Stimulated activated CD8-positive, alpha-beta memory T cell treated with anti-CD3 and anti-CD28 coated beads, Interleukin-7, amount 100 ng/mL, for 4 hours (primary cell): ENCODE measurements around the gene KATNA1.

Source experiments
- DNase-seq, 2 donors: peaks; one replicate each; pipeline ENCODE4 v3.0.0-alpha.2; 2020; ENCODE audit warnings: low read depth in 2 of 2

Gene KATNA1

DNA sequence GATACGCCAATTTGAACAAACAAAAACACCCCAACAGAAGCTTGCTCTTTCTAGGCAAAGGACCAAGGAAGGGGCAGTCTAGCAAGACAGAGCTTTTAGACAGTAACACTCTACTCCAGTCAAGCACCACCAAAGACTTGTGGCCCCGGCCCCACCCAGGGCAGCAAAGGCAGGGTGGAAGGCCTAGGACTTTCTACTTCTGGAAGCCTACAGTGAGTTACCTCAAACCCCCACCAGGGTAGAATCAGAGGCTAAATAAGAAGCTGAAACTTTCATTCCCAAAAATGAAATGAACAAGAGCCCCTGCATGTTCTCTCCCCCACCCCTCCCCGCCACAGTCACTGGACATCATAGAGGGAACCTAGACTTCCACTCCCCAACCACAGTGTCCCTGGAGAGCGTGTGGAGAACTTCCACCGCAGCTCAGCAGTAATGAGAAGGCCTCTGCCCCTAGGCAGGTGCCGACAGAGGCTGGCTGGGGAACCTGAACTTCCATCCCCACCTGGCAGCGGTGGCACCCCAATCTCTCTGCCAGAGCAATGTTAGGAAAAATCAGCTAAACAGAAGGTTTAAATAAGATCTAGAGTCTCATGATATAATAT, 40.0 kb downstream of the KATNA1 start:
- no peak for DNase-seq

DNA sequence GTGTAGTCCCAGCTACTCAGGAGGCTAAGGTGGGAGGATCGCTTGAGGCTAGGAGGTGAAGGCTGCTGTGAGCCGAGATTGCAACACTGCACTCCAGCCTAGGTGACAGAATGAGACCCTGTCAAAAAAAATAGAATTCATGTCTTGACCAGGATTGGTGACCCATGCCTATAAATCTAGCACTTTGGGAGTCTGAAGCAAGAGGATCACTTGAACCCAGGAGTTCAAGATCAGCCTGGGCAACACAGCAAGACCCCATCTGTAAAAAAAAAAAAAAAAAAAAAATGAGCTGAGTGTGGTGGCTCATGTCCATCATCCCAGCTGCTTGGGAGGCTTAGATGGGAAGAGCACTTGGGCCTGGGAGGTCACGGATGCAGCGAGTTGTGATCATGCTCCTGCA, 48.0 kb downstream of the KATNA1 start:
- no peak for DNase-seq

DNA sequence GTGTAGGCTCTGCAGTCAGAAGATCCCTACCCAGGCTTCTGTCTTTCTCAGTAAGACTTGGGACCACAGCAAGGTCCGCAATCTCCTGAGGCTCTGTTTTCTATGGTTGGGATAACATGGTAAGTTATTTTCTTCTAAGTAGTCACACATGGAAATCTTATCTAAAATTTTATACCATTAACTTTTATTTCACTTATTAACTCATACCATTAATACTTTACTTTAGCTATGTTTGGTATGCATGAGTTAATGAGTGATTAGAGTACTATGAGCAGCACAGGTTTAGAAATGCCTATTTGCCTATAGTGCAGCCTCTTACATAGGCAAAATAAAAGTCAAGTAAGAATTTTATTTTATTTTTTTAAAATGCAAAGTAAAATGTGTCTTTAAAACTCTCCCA, 55.1 kb downstream of the KATNA1 start:
- no peak for DNase-seq

DNA sequence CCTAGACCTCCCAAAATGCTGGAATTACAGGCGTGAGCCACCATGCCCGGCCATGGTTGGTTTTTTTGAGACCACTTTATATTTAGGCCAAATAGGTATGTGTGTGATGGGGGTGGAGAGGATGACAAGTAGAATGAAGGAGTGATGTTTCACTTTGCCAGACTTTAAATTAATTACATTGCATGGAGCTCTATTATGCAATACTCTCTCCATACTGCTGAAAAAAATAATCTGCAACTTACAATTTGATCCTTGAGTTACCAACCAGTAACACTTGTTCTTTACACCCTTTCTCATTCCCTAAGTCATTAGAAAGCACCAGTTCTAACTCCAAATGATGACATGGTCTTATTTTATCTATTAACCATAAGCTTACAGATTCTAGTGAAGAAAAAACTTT, 55.5 kb downstream of the KATNA1 start:
- no peak for DNase-seq

GRCh38 chr6:149586149-149586548, 62.4 kb downstream of the KATNA1 start:
- no peak for DNase-seq

GRCh38 chr6:149581349-149581748, 67.2 kb downstream of the KATNA1 start:
- no peak for DNase-seq

DNA sequence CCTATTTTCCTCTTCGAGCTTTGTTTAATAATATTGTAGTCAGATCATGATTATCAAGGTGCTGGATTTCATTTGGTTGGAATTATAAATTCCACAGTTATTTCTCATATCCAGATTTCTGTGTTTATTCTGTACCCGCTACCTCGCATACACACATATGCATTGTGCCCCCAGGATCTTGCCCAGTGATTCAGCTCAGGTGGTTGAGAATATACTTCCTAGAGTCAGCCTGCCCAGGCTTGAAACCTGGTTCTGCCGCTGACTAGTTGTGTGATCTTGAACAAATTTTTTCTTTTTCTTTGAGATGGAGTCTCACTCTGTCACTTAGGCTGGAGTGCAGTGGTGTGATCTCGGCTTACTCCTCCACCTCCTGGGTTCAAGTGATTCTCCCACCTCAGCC, 67.6 kb downstream of the KATNA1 start:
- DNase-seq = no peak

GRCh38 chr6:149567945-149568585, 80.4 kb downstream of the KATNA1 start:
- no peak for DNase-seq

GRCh38 chr6:149567194-149567586, 81.3 kb downstream of the KATNA1 start:
- no peak for DNase-seq

DNA sequence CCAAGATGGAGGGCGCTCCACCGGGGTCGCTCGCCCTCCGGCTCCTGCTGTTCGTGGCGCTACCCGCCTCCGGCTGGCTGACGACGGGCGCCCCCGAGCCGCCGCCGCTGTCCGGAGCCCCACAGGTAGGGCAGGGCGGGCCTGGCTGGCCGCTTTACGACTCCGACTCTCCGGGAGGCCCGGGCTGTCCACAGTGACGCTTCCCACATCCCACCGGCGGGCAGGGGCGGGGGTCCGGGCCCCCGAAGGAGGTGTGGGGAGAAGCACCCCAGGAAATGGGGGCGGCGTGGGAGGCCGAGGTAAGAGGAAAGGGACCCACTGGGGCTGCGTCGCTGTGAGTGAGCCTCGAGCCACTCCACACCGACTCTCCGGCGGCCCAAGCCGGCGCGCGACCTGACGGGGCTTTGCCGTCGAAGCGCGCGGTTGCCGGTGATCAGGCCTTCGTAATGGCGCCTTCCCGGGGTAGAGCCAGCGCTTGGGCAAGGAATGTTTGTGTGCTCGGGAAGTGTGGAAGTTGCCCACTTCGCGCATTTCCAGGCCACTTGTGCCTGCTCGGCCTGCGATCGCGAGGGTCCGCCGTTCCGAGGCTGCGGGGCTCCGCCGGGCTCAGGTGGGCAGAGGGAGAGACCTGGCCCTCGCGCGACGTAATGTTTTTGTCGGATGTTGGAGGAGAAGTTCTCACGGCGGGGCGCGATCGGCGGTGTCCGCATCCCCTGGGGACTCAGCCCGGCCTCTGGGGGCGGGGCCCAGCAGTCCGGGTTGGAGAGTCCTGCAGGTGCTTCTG, 81.9 kb downstream of the KATNA1 start:
- DNase-seq = peak; percentile 40 to 57

- DNase-seq = peak; percentile 88 to 89
Observed at GRCh38 chr6:149565527-149566409, 82.7 kb downstream of the KATNA1 start, which contains the start of gene GINM1. Gene GINM1, plus strand, starts transcription at chr6:149566375. Its CDS starts 40 bp downstream, at chr6:149566415.

DNA sequence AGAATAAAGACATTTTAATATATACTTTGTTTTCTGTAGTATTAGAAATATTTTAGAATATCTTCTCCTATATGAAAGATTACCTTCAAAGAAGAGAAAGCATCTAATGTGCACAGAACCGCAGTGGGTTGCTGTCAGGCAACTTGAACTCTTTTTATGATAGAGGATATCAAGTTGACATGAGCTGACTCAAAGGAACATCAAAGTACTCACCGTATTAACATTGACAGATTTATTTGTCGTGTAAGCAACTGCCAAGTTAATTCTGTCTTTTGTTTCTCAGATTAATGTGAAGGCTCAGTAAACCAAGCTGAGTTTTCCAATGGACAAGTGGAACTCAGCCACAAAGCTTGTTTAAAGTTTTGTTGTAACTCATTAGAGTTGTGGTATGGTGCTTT, 84.6 kb downstream of the KATNA1 start:
- DNase-seq = no peak

GRCh38 chr6:149563203-149563927, 85.1 kb downstream of the KATNA1 start:
- DNase-seq = no peak

DNA sequence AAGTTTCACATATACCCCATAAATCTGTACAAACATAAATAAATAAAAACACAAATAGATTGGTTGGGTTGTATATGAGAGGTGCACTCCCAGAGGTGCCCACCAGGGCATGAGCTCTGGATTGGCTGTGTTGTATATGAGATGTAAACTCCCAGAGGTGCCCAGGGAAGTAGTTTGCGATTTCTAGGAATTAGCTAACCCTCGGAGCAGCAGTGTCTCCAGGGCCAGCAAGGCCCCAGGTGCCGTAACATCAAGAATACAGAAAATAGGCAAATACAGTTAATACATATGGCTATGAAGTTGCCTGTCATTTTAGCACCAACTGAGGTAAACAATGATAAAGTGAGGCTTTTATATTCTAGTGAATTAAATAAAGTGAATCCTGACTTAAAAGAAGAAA, 87.8 kb downstream of the KATNA1 start:
- DNase-seq = no peak

DNA sequence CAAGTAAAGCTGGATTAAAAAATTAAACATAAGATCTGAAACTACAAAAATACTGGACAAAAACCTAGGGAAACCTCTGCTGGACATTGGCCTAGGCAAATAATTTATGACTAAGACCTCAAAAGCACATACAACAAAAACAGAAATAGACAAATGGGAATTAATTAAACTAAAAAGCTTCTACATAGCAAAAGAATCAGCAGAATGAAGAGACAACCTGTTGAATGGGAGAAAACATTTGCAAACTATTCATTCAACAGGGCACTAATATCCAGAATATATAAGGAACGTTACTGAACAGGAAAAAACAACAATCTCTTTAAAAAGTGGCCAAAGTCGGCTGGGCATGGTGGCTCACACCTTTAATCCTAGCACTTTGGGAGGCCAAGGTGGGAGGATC, 89.1 kb downstream of the KATNA1 start:
- DNase-seq = no peak

- no peak for DNase-seq
Observed at GRCh38 chr6:149558029-149558428, 90.5 kb downstream of the KATNA1 start.

DNA sequence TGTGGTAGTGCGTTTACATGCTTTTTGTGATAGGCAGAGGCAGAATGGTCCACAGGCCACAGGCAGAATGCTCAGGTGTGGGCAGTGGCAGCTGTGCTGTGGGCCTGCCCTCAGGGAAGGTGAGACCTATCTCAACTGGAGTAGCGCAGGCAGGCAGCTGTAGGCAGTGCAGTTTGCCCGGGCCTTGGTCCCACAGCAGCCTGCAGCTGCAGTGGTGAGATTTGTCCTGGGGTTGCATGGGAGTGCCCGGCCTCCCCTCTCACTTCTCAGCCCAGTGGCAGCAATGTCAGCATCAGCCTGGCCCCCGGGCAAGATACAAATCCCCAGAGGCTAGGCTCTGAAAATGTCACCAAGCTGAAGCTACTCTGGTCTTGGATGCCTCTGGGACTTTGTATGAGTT, 96.6 kb downstream of the KATNA1 start:
- no peak for DNase-seq

DNA sequence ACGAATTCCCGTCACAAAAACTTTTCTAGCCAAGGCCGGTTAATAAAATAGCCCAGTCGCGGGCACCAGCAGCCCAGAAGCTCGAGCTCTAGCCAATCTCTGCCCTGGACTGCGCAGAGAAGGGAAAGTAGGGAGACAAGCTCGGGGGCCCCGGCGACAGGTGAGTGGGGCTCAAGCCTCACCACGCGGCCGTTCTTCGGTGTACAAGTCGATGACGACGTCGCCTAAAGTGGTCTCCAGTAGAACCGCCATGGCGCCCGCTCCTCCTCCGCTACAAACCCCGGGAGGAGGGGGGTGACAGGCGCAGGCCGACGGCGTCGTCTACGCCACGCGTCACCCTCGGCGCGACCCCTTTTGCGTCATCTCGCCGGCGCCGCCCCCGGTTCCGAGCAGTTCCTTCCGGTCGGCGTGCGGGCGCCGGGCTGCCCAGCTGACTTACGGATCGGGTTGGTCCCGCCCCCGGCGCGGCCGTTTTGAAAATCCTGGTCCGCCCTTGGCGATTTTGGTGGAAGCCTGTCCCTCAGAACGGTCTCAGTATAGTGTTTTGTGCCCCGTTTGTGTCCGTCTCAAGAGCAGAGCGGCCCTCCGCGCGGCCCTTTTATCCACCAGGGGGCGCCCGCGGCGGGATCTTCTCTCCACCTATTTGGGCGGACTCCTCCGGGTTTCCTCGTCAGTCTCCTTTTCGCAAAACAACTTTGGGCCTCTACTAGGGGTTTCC, 102.6 kb downstream of the KATNA1 start, which contains the start of gene PPIL4:
Gene PPIL4 (minus strand): TSS at position 290 of the 718 bp plus-strand sequence. CDS start 38 bp downstream, at position 252.
- DNase-seq = peak; percentile 87 to 96

DNA sequence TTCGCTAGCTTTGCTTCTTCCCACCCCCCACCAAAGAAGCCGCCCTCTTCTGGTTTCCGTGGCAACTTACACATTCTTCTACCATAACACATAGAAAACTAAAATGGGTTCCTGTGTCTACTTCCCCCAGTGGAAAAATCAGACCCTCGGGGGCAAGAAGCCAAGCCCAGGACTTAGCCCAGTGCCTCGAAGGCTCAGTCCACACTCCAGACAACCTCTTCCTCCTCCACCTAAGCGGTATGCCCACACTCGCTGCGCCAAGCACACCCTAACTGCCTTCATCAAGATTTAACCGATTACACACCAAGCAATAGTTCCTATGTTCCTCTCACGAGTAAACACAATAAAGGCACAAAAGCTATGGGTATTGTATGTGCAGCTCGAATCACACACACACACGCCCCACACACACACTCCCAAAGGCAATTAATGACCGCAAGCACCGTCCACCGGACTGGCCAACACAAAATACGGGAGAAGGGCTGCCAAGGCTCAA, 103.2 kb downstream of the KATNA1 start:
- DNase-seq = peak; percentile 40 to 43
